ENCODE data around the gene GAST. TPM values are rescaled to one million over a fixed set of nuclear protein-coding genes. Genes with fewer than 3 reads are reported as not detected.
"Not testable (repeated sequence)": the region's sequence is repeated elsewhere in the genome, so short reads cannot be mapped to it uniquely, and the experiment has no call there.

Gene GAST
- total and polyA plus RNA-seq, 8 donors = not detected

DNA sequence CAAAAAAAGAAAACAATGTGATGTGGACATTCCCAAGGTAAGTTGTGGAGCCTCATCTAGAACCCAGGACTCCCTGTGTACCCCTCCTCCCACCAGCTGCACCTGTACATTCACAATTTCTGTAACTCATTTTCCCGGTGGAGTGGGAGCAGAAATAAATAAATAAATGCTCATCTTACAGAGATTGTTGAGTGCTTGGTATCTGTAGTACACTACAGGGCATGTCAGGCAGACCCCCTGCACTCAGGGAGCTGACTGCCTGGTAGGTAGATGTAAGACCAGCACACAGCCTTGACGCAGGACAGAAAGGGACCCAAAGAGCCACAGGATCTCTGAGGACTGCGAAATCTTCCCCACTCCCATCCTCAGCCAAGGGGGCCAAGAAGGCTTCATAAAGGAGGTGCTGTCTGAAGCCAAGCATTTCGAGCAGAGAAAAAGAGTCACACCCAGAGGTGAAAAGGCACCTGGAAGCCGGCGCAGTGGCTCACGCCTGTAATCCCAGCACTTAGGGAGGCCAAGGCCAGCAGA, 16.9 kb upstream of the GAST start:
- Histone ChIP-seq H3K27me3 (no peaks in the 10 kb centered on the region), H3K4me1 (peaks cover 18 to 56% of the 10 kb centered on the region in 2 donors), H3K36me3 (peaks cover 13 to 54% of the 10 kb centered on the region in 2 donors), H3K9me3 (no peaks in the 10 kb centered on the region), H3K4me3 (no peak overlapping the region), H3K27ac (no peak overlapping the region)
- TF ChIP-seq, protein P1, sequence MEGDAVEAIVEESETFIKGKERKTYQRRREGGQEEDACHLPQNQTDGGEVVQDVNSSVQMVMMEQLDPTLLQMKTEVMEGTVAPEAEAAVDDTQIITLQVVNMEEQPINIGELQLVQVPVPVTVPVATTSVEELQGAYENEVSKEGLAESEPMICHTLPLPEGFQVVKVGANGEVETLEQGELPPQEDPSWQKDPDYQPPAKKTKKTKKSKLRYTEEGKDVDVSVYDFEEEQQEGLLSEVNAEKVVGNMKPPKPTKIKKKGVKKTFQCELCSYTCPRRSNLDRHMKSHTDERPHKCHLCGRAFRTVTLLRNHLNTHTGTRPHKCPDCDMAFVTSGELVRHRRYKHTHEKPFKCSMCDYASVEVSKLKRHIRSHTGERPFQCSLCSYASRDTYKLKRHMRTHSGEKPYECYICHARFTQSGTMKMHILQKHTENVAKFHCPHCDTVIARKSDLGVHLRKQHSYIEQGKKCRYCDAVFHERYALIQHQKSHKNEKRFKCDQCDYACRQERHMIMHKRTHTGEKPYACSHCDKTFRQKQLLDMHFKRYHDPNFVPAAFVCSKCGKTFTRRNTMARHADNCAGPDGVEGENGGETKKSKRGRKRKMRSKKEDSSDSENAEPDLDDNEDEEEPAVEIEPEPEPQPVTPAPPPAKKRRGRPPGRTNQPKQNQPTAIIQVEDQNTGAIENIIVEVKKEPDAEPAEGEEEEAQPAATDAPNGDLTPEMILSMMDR (IDR thresholded peaks at IDR 0.05) = no peak
- intact Hi-C loops (cut with DNase I) = no loop called here
- ATAC-seq = peak; percentile 3
- DNase-seq = no peak

DNA sequence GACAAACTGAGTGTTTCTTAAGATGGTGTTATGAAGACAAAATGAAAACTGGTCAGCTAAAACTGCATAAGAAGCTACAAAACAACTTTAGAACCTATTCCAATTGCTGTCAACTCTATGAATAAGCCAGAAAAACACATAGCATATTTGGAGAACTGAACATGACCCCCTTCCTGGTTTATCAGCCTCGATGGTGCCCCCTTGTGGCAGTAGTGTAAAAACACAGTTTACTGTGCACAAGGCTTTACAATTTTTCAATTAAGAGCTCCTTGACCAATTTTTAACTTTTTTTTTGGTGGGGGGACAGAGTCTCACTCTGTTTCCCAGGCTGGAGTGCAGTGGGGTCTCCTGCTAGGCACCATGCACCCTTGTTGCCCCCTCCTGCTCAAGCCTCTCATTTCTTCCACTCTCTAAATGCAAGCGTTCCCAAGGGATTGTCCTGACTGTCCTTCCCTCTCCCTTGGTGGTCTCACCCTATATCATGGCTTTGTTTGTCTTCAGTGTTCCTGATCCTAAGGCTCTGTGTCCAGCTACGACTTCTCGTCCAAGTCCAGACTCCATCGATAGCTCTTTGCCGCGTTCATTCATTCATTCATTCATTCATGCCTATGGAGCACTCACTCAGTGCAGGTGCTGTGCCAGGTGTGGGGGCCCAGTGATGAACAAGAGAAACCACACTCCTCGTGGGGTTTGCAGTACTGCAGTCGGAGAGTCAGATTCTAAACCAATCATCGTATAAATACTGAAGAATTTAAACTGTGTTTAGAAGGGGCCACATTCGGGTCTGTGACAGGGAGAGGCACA, 16.0 kb upstream of the GAST start:
- TF ChIP-seq, protein P1 (IDR thresholded peaks at IDR 0.05) = peak; percentile 66 to 81
- no peak overlapping the region for H3K4me3 ChIP-seq
- peaks cover 8 to 46% of the 10 kb centered on the region in 2 donors for H3K4me1 ChIP-seq
- no peaks in the 10 kb centered on the region for H3K27me3 ChIP-seq
- peaks cover 3 to 45% of the 10 kb centered on the region in 2 donors for H3K36me3 ChIP-seq
- H3K27ac ChIP-seq = no peak overlapping the region
- intact Hi-C loops (cut with DNase I) = no loop called here
- H3K9me3 ChIP-seq = no peaks in the 10 kb centered on the region
- ATAC-seq (peak; percentile 77), DNase-seq (peak in 3 of 4 donors; percentile 57 to 84 (median 70))

DNA sequence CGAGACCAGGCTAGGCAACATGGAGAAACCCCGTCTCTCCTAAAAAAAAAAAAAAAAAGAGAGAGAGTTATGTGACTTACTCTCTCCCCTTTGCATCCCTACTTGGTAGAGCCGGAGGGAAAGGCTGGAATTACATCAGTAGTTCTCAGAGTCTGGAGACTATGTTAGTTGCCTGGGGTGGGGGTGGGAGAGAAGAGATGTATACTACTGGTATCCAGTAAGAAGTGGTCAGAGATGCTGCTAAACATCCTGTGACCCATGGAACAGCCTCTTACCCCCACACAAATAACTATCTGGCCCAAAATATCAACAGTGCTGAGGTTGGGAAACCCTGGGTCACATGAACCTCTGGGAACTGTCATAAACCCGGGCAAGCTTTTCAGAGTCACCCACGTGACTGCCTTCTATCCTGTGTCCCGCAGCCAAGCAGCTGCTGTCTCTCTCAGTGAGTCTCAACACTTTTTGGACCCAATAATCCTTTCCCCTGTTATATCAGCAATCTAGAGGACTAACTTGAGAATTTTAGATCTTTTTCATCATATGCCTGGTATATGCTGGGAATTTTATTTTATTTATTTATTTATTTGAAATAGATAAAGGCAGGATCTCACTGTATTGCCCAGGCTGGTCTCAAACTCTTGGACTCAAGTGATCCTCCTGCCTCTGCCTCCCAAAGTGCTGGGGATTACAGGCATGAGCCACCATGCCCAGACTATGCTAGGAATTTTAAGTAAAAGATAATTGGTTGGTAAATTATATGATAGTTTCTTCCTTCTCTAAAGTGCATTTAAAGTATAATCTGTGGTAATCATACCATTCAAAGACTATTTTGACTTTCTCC, 14.8 kb upstream of the GAST start:
- TF ChIP-seq, protein P1 (IDR thresholded peaks at IDR 0.05) = no peak
- ATAC-seq (peak; percentile 74), DNase-seq (peak in 3 of 4 donors; percentile 72 to 89 (median 74))
- Histone ChIP-seq H3K4me1 (peaks cover 5 to 34% of the 10 kb centered on the region in 2 donors), H3K4me3 (no peak overlapping the region), H3K27me3 (no peaks in the 10 kb centered on the region), H3K36me3 (peaks cover 3 to 33% of the 10 kb centered on the region in 2 donors), H3K9me3 (no peaks in the 10 kb centered on the region), H3K27ac (no peak overlapping the region)
- intact Hi-C loops (cut with DNase I) = no loop called here

GRCh38 chr17:41700843-41701242, 11.3 kb upstream of the GAST start:
- H3K27ac ChIP-seq; H3K27me3 ChIP-seq; DNase-seq; intact Hi-C loops (cut with DNase I); H3K4me3 ChIP-seq; ATAC-seq; H3K36me3 ChIP-seq; H3K9me3 ChIP-seq: not testable (repeated sequence)
- H3K4me1 ChIP-seq = peaks cover under 1 to 20% of the 10 kb centered on the region in 2 donors

GRCh38 chr17:41702712-41703111, 9.4 kb upstream of the GAST start:
- H3K27me3 ChIP-seq = no peaks in the 10 kb centered on the region
- no peaks in the 10 kb centered on the region for H3K9me3 ChIP-seq
- intact Hi-C loops (cut with DNase I) = no loop called here
- no peak for DNase-seq
- TF ChIP-seq, protein P1 (IDR thresholded peaks at IDR 0.05) = no peak
- H3K4me1 ChIP-seq = peaks cover 0 to 1% of the 10 kb centered on the region in 2 donors
- H3K4me3 ChIP-seq = no peak overlapping the region
- H3K36me3 ChIP-seq = no peaks in the 10 kb centered on the region
- no peak for ATAC-seq
- H3K27ac ChIP-seq = no peak overlapping the region

Data from left lung (tissue), 10 donors.